DMS79 (cell line): ENCODE measurements around the gene NANP.
"Not testable (repeated sequence)": the region's sequence is repeated elsewhere in the genome, so short reads cannot be mapped to it uniquely, and the experiment has no call there.

Source experiments
- DNase-seq: peaks from one replicate; lab custom pipeline; 2025; lab: John Stamatoyannopoulos, UW

Gene NANP

DNA sequence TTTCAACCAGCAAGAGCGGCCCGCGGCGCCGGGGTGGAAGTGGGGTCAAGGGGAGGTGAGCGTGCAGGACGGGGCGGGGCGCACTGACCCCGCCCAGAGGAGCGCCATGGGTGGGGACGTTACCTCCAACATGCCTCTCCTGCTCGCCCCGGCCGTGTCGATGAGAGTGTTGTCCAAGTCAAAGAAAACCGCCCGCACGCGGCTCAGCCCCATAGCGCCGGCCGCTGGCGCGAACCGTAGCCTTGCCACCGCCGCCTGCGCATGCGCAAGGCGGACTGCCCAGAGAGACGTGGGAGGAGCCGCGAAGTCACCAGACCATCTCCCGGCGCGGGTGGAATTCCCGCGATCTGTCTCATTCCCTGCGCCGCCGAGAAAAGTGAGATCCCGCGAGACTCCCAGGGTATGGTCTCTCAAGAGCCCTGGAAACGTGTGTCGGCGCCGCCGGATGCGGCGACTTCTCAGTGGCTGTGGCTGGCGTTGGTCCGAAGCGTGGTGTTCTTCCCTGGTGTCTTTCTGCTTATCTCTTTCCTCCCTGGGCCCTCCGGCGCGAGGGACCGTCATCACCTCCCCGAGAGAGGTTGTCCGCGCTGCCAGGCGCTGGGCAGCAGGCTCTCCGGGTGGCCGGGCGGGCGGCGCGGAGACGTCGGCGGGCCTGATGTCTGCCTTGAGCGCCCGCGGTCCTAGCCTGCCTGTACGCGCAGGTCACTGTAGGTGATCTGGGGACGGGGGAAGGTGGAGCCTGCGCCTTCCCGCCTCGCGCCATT is at the start of gene NANP:
Gene NANP, minus strand, starts transcription at position 279 of the 764 bp plus-strand sequence. Its CDS starts 66 bp downstream, at position 213.
- DNase-seq: peak; percentile 84

DNA sequence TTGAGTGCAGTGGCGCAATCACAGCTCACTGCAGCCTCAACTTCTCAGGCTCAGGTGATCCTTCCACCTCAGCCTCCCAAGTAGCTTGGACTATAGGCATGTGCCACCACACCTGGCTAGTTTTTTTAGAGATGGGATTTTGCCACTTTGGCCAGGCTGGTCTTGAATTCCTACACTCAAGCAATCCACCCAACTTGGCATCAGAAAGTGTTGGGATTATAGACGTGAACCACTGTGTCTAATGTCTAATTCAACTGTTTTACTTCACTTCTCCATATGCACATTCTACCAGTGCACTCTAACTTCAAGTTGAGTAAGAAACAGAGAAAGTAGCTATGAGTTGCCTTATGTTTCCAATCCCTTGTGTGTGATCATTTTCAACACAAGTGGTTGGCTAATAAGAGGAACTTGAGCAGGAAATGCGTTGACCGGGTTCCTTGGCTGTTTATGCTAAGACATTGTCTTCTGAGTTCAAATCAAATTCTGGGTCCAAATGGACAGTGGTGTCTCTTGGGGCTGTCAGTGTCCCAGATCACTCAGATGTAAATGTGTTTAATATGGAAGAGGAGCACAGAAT is 48.9 kb upstream of the NANP start:
- DNase-seq: no peak

DNA sequence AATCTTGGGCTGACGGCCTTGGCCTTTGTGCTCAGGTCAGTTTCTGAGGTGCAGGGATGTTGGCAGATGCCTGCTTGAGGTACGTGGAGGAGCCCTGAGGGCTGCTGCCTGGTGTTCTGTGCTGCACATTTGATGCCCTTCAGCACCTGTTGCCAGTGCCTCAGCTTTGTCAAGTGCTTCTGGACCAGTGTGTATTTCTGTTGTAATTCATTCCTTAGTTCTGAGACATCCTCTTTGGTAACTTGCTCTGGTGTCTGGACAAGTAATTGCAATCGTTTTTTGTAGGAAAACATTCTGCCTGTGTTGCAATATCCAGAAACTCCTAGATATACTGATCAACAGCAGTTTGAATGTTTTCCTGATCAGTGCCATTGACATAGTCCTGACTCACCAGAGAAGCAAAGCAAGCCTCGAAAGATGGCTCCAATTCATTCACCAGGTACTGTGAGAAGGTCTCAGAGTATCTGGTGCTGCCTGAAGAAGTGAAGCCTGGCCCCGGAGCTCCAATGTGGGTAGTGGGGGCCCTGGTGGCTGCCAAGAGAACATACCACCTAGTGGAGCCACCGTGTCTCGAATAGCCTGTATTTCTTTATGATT is 46.1 kb upstream of the NANP start:
- DNase-seq: no peak

- no peak for DNase-seq
Measured at GRCh38 chr20:25668446-25668845, 44.6 kb upstream of the NANP start.

GRCh38 chr20:25659999-25660398 is 36.2 kb upstream of the NANP start:
- DNase-seq: no peak

DNA sequence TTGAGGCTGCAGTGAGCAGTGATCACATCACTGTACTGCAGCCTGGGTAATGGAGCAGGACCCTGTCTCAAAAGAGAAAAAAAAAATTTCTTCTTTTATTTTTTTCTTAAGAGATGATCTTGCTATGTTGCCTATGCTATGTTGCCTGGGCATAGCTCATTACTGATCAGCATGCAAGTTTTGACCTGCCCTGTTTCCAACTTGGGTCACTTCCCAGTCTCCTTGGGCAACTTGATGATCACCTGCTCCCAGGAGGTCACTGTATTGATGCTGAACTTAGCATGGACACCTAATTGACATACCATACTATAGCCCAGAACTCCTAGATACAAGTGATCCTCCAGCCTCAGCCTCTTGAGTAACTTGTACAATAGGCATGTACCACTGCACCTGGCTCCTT is 30.7 kb upstream of the NANP start:
- DNase-seq: no peak

DNA sequence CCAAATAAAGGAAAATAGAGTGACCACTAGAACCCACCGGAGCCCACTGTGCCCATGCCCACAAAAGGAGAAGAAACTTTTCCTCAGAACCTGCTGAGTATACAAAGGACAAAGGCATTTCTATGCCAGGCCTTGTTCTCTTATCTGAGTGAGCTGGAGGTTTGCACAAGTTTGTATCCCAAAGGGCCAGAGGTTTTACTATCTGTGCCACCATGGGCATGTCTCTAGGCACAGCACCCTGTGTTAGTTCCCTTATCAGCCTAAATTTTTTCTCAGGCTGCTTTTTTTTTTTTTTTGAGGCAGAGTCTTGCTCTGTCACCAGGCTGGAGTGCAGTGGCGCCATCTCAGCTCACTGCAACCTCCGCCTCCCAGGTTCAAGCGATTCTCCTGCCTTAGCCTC is 29.1 kb upstream of the NANP start:
- DNase-seq: not testable (repeated sequence)

GRCh38 chr20:25644814-25645213 is 21.0 kb upstream of the NANP start:
- no peak for DNase-seq

GRCh38 chr20:25643716-25644115 is 19.9 kb upstream of the NANP start:
- no peak for DNase-seq

- DNase-seq: no peak
Measured at GRCh38 chr20:25637247-25637646, 13.4 kb upstream of the NANP start.

DNA sequence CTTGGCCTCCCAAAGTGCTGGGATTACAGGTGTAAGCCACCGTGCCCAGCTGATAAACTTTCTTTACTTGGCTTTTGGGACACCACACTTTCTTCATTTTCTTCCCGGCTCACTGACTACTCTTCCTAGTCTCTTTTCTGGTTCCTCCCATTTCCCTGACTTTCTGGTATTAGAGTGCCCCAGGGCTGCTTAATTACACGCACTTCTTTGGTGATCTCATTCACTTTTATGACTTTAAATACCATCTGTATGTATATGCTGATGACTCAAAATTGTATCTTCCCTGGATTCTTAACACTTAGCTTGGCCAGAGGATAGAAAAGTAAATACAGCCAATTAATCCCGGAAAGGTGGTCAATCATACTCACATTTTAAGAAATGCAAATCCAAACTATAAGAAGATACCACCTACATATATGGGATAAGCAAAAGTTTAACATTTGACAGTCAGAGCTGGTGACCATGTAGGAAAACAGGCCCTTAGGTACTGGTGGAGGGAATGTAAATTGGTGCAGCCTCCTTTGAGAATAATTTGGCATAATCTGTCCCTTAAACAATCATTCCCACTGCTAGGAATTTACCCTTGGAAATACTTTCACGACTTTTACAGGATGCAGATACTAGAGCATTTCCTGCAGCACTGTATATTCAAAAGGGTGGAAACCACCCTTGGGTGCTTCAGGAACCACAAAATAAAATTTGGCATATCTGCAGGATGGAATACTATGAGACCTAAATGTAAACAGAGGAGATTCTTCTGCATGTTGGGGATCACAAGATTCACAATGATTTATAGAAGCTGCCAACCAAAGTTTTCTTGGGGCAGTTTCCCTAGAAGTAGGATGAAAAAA is 9.4 kb upstream of the NANP start:
- DNase-seq: no peak

DNA sequence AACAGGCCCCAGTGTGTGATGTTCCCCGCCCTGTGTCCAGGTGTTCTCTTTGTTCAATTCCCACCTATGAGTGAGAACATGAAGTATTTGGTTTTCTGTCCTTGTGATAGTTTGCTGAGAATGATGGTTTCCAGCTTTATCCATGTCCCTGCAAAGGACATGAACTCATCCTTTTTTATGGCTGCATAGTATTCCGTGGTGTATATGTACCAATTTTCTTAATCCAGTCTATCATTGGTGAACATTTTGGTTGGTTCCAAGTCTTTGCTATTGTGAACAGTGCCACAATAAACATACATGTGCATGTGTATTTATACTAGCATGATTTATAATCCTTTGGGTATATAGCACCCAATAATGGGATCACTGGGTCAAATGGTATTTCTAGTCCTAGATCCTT is 6.8 kb upstream of the NANP start:
- DNase-seq: not testable (repeated sequence)

DNA sequence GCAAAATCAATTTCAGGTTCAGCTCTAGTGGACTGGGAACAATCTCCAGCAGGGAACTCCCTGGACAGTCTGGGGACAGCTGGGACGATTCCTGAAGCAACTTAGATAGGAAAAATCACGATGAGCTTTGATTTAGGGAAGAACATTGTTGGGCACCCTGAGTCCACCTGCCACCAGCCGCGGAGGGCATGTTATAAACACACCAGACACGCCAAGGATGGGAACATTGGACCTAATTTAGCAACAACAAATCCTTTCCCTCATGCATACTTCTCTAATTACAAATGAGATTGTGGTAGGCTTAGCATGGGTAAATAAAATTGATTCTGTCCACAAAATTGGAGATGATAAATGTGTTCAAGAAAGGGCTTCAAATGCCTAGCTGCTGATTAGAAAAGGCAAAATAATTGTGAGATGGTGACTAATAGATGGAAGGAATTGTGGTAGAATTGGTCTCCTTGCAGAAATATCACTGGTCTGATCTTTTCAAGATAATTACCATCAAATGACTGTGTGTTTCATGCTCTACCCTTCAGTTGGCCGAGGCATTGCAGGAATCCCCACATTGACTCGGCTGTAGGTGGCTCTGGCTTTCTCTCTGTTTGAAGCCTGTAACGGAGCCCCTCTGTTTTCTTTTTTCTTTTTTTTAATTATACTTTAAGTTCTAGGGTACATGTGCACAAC is 6.1 kb upstream of the NANP start:
- no peak for DNase-seq

- DNase-seq: no peak
Measured at GRCh38 chr20:25626779-25627178, 3.0 kb upstream of the NANP start.

DNA sequence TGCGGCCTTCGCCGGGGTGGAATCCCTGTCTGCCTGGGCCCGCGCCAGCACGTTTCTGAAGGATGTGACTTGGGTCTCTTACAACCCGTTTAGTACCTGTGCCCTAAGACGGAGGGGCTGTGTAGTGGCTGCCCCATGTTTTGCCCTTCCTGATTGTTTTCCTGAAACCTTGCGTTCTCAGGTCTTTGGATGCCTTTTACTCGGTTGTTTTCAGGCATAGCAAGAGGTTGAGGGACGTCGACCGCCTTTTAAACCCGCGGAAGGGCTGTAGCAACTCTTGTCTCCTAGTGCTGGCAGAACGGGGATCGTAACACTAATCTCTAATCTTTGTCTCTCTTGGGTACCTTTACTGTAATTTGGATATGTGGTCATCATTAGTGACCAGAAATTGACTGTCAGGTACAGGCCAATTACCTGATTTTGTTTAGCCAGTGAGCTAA is 706 bp upstream of the NANP start:
- DNase-seq: no peak

DNA sequence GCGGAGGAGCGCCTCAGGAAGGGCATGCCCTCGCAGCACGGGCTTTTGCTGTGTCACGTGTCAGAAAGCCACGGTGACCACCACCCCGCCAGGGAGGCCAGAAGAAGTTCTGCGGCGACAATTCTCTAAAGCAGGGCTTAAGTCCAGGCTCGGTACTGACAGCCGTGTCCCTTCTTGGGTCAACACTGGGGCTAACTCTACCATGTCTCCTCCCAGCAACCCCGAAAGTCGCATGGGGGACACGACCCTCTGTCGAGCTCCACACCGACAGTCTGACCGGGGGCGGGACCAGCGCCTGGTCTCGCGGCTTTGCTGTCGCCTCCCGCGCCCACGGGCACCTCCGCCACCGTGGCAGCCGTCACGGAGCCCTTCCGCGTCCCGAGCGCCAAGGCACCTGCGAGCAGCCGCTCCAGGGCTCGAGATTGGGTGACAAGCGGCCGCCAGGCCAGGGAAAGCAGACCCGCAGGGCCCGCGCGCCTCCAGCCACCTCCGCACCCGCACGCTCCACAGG is 534 bp downstream of the NANP start:
- DNase-seq: no peak

DNA sequence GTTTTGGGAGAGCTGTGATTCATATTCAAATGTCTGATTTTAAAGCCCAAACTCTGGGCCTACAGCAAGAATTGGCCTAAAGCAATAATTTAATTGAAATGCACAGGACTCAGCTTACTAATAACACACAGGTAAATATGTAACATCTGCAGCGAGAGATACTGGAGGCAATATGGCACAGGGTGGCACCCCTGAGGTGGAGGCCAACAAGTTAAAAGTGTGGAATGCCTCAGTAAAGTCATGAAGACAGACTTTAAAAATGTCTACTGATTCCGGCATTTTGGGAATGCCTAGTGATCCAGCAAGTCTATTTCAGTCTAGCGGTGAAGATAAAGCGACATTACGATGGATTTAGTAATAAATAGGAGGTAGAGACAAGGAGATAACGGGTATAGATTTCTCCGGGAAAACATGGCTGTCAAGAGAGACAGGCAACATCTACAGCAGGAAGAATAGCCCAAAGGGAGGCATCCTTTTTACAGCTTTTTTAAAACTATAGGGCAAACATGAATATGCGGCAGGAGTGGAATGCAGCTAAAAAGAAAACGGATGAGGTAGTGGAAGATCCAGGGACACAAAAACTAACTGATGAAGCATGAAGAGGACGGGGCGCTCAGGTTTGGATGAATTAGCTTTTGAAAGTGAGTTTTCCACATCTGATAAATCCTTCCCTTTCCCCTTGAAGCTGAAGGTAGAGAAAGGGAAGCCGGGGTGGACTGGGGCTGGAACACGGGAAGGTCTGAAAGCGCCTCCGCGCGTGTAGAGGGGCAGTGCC is 1.2 kb downstream of the NANP start:
- DNase-seq: no peak

GRCh38 chr20:25622049-25622448 is 1.8 kb downstream of the NANP start:
- no peak for DNase-seq

DNA sequence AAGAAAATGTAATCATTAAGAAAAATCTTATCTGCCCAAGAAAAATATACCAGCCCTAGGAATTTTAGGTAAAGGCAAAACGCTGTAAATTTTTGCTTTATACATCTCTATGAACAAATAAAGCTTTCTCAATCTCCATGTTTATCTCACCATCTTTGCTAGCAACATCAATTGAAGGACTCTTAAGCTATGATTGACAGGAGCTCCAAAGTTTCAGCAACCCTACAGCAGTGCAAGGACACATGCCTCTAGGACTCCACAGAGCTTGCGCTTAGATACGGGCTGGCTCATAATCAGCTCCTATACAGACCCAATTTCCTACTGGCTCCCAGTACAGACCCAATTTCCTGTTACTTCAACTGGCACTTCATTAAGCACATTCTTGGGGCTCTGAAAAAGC is 4.3 kb downstream of the NANP start:
- DNase-seq: no peak

DNA sequence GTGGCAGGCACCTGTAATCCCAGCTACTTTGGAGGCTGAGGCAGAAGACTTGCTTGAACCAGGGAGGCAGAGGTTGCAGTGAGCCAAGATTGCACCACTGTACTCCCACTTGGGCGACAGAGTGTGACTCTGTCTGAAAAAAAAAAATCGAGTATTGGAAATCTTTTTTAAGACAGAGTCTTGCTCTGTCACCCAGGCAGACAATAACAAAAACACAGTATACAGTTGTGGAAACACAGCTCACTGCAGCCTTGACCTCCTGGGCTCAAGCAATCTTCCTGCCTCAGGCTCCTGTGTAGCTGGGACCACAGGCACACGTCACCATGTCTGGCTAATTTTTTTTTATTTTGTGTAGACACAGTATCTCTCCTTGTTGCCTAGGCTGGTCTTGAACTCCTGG is 15.0 kb downstream of the NANP start:
- no peak for DNase-seq
